K562 (cell line): ENCODE data around the gene ARHGAP22.

ENCODE experiments used
- FOXK1 ChIP-seq: sonication (generic); formaldehyde crosslinking; IDR thresholded peaks from 2 replicates; pipeline ENCODE4 v1.8.0; 2022; ENCODE audit warnings: missing genetic modification reagents, mild to moderate bottlenecking, borderline replicate concordance
- HSF4 ChIP-seq: fragments of 250-450 bp; sonication (Bioruptor Pico); IDR thresholded peaks from 2 replicates; pipeline ENCODE4 v2.1.2; 2022; ENCODE audit warnings: mild to moderate bottlenecking, moderate library complexity, borderline replicate concordance
- MCM7 ChIP-seq, 2 experiments: fragments of 450-650 bp; IDR thresholded peaks; 2 replicates each; pipeline ENCODE4 v1.6.1; 2016 to 2018
- MYBL2 ChIP-seq, 2 experiments: fragments of 450-650 bp in 1 of 2; sonication (generic) in 1 of 2; formaldehyde crosslinking in 1 of 2; IDR thresholded peaks; 2 replicates each; pipeline versions ENCODE4 v1.6.1 to v1.8.1; 2017 to 2022; ENCODE audit warnings: borderline replicate concordance in 1 of 2, inconsistent platforms in 1 of 2, low read depth in 1 of 2, mild to moderate bottlenecking in 1 of 2, missing genetic modification reagents in 1 of 2, moderate library complexity in 1 of 2
- RBBP5 ChIP-seq: fragments of 200-600 bp; sonication (generic); IDR thresholded peaks from 2 replicates; pipeline ENCODE4 v1.6.1; 2012; ENCODE audit warnings: borderline replicate concordance, mild to moderate bottlenecking, low read length, control low read depth, inconsistent platforms; ENCODE audit not compliant: insufficient read depth, poor library complexity, severe bottlenecking
- TF ChIP-seq, protein P1 (sequence below), 3 experiments: IDR thresholded peaks in 2 of 3; conservative IDR thresholded peaks in 1 of 3; 2 replicates each; pipeline ENCODE4 v1.5.1; 2011 to 2012; ENCODE audit warnings: low read length in 3 of 3, mild to moderate bottlenecking in 3 of 3, control low read depth in 2 of 3, improper control_type of control experiment in 1 of 3, inconsistent platforms in 1 of 3, low read depth in 1 of 3, mixed read lengths in 1 of 3, moderate library complexity in 1 of 3; ENCODE audit not compliant: insufficient read depth in 2 of 3
- TF ChIP-seq, protein P2 (sequence below): fragments of 250-450 bp; sonication (Bioruptor Pico); IDR thresholded peaks from 2 replicates; pipeline ENCODE4 v1.4.0; 2020; ENCODE audit warnings: mild to moderate bottlenecking
- TF ChIP-seq, protein P3 (sequence below), 2 experiments: fragments of 450-650 bp in 1 of 2; sonication (generic) in 1 of 2; formaldehyde crosslinking in 1 of 2; IDR thresholded peaks in 1 of 2; conservative IDR thresholded peaks in 1 of 2; 2 replicates each; pipeline versions ENCODE4 v1.6.1 to v1.8.1; 2016 to 2023; ENCODE audit warnings: mild to moderate bottlenecking in 2 of 2, moderate library complexity in 2 of 2, inconsistent platforms in 1 of 2, missing genetic modification reagents in 1 of 2

DNA sequence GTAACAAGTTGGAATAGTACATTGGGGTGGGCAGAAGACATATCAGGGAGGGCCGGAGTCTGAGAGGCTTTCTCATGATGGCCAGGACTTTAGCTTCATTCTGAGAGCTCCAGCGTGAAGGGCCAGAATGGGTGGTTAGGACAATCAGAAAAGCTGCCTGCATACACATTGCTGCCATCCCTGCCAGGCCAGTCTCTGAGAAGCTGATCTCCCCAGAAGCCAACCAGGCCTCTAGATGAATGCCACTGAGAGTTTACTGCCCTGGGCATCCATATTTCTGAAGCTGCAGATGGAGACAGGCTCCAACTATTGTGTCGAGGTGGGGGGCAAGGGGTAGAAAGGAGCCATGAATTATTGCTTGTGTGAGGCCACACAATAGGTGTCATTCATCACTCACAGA, 32.0 kb upstream of the ARHGAP22 start:
- TF ChIP-seq, protein P1, sequence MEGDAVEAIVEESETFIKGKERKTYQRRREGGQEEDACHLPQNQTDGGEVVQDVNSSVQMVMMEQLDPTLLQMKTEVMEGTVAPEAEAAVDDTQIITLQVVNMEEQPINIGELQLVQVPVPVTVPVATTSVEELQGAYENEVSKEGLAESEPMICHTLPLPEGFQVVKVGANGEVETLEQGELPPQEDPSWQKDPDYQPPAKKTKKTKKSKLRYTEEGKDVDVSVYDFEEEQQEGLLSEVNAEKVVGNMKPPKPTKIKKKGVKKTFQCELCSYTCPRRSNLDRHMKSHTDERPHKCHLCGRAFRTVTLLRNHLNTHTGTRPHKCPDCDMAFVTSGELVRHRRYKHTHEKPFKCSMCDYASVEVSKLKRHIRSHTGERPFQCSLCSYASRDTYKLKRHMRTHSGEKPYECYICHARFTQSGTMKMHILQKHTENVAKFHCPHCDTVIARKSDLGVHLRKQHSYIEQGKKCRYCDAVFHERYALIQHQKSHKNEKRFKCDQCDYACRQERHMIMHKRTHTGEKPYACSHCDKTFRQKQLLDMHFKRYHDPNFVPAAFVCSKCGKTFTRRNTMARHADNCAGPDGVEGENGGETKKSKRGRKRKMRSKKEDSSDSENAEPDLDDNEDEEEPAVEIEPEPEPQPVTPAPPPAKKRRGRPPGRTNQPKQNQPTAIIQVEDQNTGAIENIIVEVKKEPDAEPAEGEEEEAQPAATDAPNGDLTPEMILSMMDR (IDR thresholded peaks at IDR 0.05 in 2 of 3, conservative IDR thresholded peaks at IDR 0.05 in 1 of 3; ENCODE audit: insufficient read depth in 2 of 3, low read depth in 1 of 3, low read length in 3 of 3), result no peak
- no peak for TF ChIP-seq FOXK1 (CRISPR knock-in tag)
- no peak for TF ChIP-seq RBBP5
- no peak for TF ChIP-seq MCM7 (IDR thresholded peaks at IDR 0.05)
- TF ChIP-seq, protein P2, sequence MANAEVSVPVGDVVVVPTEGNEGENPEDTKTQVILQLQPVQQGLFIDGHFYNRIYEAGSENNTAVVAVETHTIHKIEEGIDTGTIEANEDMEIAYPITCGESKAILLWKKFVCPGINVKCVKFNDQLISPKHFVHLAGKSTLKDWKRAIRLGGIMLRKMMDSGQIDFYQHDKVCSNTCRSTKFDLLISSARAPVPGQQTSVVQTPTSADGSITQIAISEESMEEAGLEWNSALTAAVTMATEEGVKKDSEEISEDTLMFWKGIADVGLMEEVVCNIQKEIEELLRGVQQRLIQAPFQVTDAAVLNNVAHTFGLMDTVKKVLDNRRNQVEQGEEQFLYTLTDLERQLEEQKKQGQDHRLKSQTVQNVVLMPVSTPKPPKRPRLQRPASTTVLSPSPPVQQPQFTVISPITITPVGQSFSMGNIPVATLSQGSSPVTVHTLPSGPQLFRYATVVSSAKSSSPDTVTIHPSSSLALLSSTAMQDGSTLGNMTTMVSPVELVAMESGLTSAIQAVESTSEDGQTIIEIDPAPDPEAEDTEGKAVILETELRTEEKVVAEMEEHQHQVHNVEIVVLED, result no peak
- no peak for TF ChIP-seq MYBL2 (IDR thresholded peaks at IDR 0.05; ENCODE audit: low read depth)
- no peak for TF ChIP-seq MYBL2 (CRISPR knock-in tag; IDR thresholded peaks at IDR 0.05; ENCODE audit: borderline replicate concordance)
- TF ChIP-seq, protein P3, sequence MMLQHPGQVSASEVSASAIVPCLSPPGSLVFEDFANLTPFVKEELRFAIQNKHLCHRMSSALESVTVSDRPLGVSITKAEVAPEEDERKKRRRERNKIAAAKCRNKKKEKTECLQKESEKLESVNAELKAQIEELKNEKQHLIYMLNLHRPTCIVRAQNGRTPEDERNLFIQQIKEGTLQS (IDR thresholded peaks at IDR 0.05), result no peak
- TF ChIP-seq, protein P3 (CRISPR knock-in tag; conservative IDR thresholded peaks at IDR 0.05), result no peak
- TF ChIP-seq HSF4, result no peak
